HCT116 (cell line): ENCODE measurements around the gene TFCP2L1. TPM values are rescaled to one million over a fixed set of nuclear protein-coding genes. Genes with fewer than 3 reads are reported as not detected.

Source experiments
- ATAC-seq: fragments of 200-7000 bp; cut with Tn5 transposase; 2 replicates; pipeline ENCODE4 v1.9.1; 2020; ENCODE audit warnings: mild to moderate bottlenecking, moderate library complexity
- BruUV-seq: library from RNA; stranded (reverse); fragments of 400-500 nt; replicated peaks from 2 replicates; lab custom pipeline; 2021; lab: Mats Ljungman, UMichigan
- CTCF ChIA-PET: fragments of 300-600 bp; sonication (Branson Sonifier 250); formaldehyde crosslinking; loops from one replicate; lab custom pipeline; 2021; ENCODE audit warnings: antibody characterized with exemption; lab: Charles Lee
- POLR2A ChIA-PET: fragments of 300-600, 350-600 bp; sonication (Branson Sonifier 250); formaldehyde crosslinking; loops from one replicate; lab custom pipeline; 2021; ENCODE audit warnings: antibody characterized with exemption; lab: Charles Lee
- RAD21 ChIA-PET, 2 experiments: fragments of 300-600 bp; sonication (Branson Sonifier 250); formaldehyde crosslinking; loops; one replicate each; lab custom pipeline; 2023; ENCODE audit warnings: low total read pairs in 2 of 2; ENCODE audit not compliant: uncharacterized antibody in 2 of 2, unreplicated experiment in 2 of 2, low non-redundant PET in 1 of 2; lab: Charles Lee
- DNase-seq: peaks from one replicate; pipeline ENCODE4 v3.0.0-alpha.2; 2010; ENCODE audit warnings: low read depth, low spot score
- H2AFZ ChIP-seq: fragments of 200-600 bp; shearing (Covaris generic), sonication (generic); 2 replicates; pipeline ENCODE4 v1.6.1; 2017; ENCODE audit warnings: low read depth, mixed run types, mixed read lengths, antibody characterized with exemption, low read length; ENCODE audit not compliant: poor library complexity, severe bottlenecking
- H3K27ac ChIP-seq: 2 replicates; pipeline ENCODE4 v1.5.1; 2012; ENCODE audit warnings: low read depth, low read length
- H3K27me3 ChIP-seq: fragments of 200-600 bp; sonication (generic); 2 replicates; pipeline ENCODE4 v1.6.1; 2016; ENCODE audit warnings: mixed run types, low read length, mixed read lengths; ENCODE audit not compliant: insufficient read depth
- H3K36me3 ChIP-seq, 2 experiments: fragments of 200-500 bp in 1 of 2; fragments of 200-600 bp in 1 of 2; sonication (Bioruptor generic) in 1 of 2; sonication (generic) in 1 of 2; 2 replicates each; pipeline versions ENCODE4 v1.5.1 to v1.6.1; 2014 to 2016; ENCODE audit warnings: low read length in 2 of 2, inconsistent platforms in 1 of 2, mixed read lengths in 1 of 2, mixed run types in 1 of 2; ENCODE audit not compliant: insufficient read depth in 2 of 2, control insufficient read depth in 1 of 2
- H3K4me1 ChIP-seq, 2 experiments: fragments of 200-600 bp in 1 of 2; sonication (generic) in 1 of 2; 2 replicates each; pipeline versions ENCODE4 v1.5.1 to v1.6.1; 2012 to 2017; ENCODE audit warnings: low read length in 2 of 2, inconsistent platforms in 1 of 2, mild to moderate bottlenecking in 1 of 2, mixed read lengths in 1 of 2, mixed run types in 1 of 2, moderate library complexity in 1 of 2; ENCODE audit not compliant: insufficient read depth in 2 of 2, control insufficient read depth in 1 of 2
- H3K4me2 ChIP-seq: fragments of 200-600 bp; sonication (generic); 2 replicates; pipeline ENCODE4 v1.6.1; 2017; ENCODE audit warnings: mixed run types, low read length, mixed read lengths
- H3K4me3 ChIP-seq, 2 experiments: fragments of 200-600 bp in 1 of 2; sonication (generic) in 1 of 2; replicated peaks in 1 of 2; 2 replicates each; pipeline ENCODE4 v1.5.1; 2011 to 2016; ENCODE audit warnings: low read length in 2 of 2, control low read depth in 1 of 2, low read depth in 1 of 2, mild to moderate bottlenecking in 1 of 2, mixed read lengths in 1 of 2, mixed run types in 1 of 2
- H3K79me2 ChIP-seq: fragments of 200-600 bp; sonication (generic); 2 replicates; pipeline ENCODE4 v1.6.1; 2017; ENCODE audit warnings: mild to moderate bottlenecking, mixed run types, low read length, moderate library complexity, mixed read lengths; ENCODE audit not compliant: insufficient read depth
- H3K9ac ChIP-seq: fragments of 200-600 bp; sonication (generic); 2 replicates; pipeline ENCODE4 v1.6.1; 2016; ENCODE audit warnings: low read length, mixed read lengths
- H3K9me2 ChIP-seq: fragments of 200-600 bp; sonication (generic), shearing (Covaris generic); 2 replicates; pipeline ENCODE4 v1.6.1; 2017; ENCODE audit warnings: mixed run types, mild to moderate bottlenecking, moderate library complexity; ENCODE audit not compliant: insufficient read depth
- H3K9me3 ChIP-seq, 2 experiments: fragments of 200-500 bp in 1 of 2; fragments of 200-600 bp in 1 of 2; sonication (Bioruptor generic) in 1 of 2; sonication (generic) in 1 of 2; 2 replicates each; pipeline ENCODE4 v1.6.1; 2014 to 2017; ENCODE audit warnings: low read length in 2 of 2, mixed read lengths in 2 of 2, inconsistent platforms in 1 of 2, low read depth in 1 of 2, mild to moderate bottlenecking in 1 of 2, mixed run types in 1 of 2, moderate library complexity in 1 of 2; ENCODE audit not compliant: control insufficient read depth in 1 of 2, insufficient read depth in 1 of 2
- H4K20me1 ChIP-seq: fragments of 200-600 bp; sonication (generic), shearing (Covaris generic); 2 replicates; pipeline ENCODE4 v1.6.1; 2017; ENCODE audit warnings: mixed run types, mild to moderate bottlenecking, moderate library complexity; ENCODE audit not compliant: insufficient read depth
- CEBPB ChIP-seq: IDR thresholded peaks from 2 replicates; pipeline ENCODE4 v1.6.1; 2012; ENCODE audit warnings: low read depth
- EZH2 ChIP-seq: fragments of 200-600 bp; sonication (generic); IDR thresholded peaks from 2 replicates; pipeline ENCODE4 v1.6.1; 2017; ENCODE audit warnings: antibody characterized with exemption, mixed run types
- EZH2phosphoT487 ChIP-seq: fragments of 200-600 bp; IDR thresholded peaks from 2 replicates; pipeline ENCODE4 v1.6.1; 2018; ENCODE audit warnings: antibody characterized with exemption, borderline replicate concordance
- FOSL1 ChIP-seq: IDR thresholded peaks from 2 replicates; pipeline ENCODE4 v1.6.1; 2012; ENCODE audit warnings: low read depth
- MAX ChIP-seq: IDR thresholded peaks from 2 replicates; pipeline ENCODE4 v1.6.1; 2012
- POLR2A ChIP-seq: IDR thresholded peaks from 2 replicates; pipeline ENCODE4 v1.7.0; 2011; ENCODE audit warnings: borderline replicate concordance; ENCODE audit not compliant: insufficient read depth, insufficient read length; ENCODE audit errors: extremely low read depth
- RAD21 ChIP-seq: IDR thresholded peaks from 2 replicates; pipeline ENCODE4 v1.6.1; 2012; ENCODE audit warnings: low read depth, mild to moderate bottlenecking
- SIN3A ChIP-seq: IDR thresholded peaks from 2 replicates; pipeline ENCODE4 v1.6.1; 2012; ENCODE audit warnings: low read depth
- TCF7L2 ChIP-seq: IDR thresholded peaks from 2 replicates; pipeline ENCODE4 v1.7.0; 2011; ENCODE audit warnings: borderline replicate concordance, inconsistent platforms; ENCODE audit not compliant: insufficient read depth, insufficient read length; ENCODE audit errors: extremely low read depth
- YY1 ChIP-seq: IDR thresholded peaks from 2 replicates; pipeline ENCODE4 v1.6.1; 2011; ENCODE audit warnings: low read length, low read depth, moderate library complexity, mild to moderate bottlenecking; ENCODE audit not compliant: insufficient replicate concordance; ENCODE audit errors: extremely low read depth
- intact Hi-C: fragments of 100-400 bp; cut with micrococcal nuclease; formaldehyde crosslinking; loops from 2 replicates; pipeline ENCODE4 v1.10.0; 2022
- total RNA-seq: library from RNA; stranded (reverse); gene quantifications from one replicate; pipeline ENCODE4 v1.2.1, GENCODE V29; 2021; ENCODE audit not compliant: unreplicated experiment
- TF ChIP-seq, protein P1 (sequence below): IDR thresholded peaks from 2 replicates; pipeline ENCODE4 v1.6.1; 2012; ENCODE audit warnings: low read depth
- TF ChIP-seq, protein P2 (sequence below): IDR thresholded peaks from 2 replicates; pipeline ENCODE4 v1.6.1; 2011; ENCODE audit warnings: mild to moderate bottlenecking, low read length, moderate library complexity; ENCODE audit not compliant: insufficient replicate concordance; ENCODE audit errors: extremely low read depth
- TF ChIP-seq, protein P3 (sequence below), 3 experiments: fragments of 200-600 bp in 1 of 3; sonication (generic) in 1 of 3; IDR thresholded peaks in 2 of 3; conservative IDR thresholded peaks in 1 of 3; 2 replicates each; pipeline ENCODE4 v1.5.1; 2012 to 2017; ENCODE audit warnings: low read depth in 2 of 3, low read length in 2 of 3, antibody characterized with exemption in 1 of 3, borderline replicate concordance in 1 of 3, control low read depth in 1 of 3, mild to moderate bottlenecking in 1 of 3, mixed read lengths in 1 of 3, mixed run types in 1 of 3, moderate library complexity in 1 of 3; ENCODE audit not compliant: insufficient read depth in 1 of 3

Gene TFCP2L1
- total RNA-seq, 1 experiment from 2014 or later: 8.4 TPM

GRCh38 chr2:121240436-121240835 is 44.6 kb downstream of the TFCP2L1 start:
- Histone ChIP-seq H3K9me2 (no peaks in the 10 kb centered on the region), H4K20me1 (no peaks in the 10 kb centered on the region), H3K27ac (no peak overlapping the region), H3K27me3 (no peaks in the 10 kb centered on the region)
- ATAC-seq: no peak
- TF ChIP-seq YY1: no peak
- TF ChIP-seq, all 23 proteins: peak for 0
- Histone ChIP-seq H3K79me2 (no peaks in the 10 kb centered on the region), H3K36me3 (no peaks in the 10 kb centered on the region), H3K9ac (no peak overlapping the region), H2AFZ (no peak overlapping the region), H3K4me3 (no peak overlapping the region), H3K4me1 (peaks cover 0 to 9% of the 10 kb centered on the region in 2 experiments; a peak in 2 of 4 replicates), H3K9me3 (no peaks in the 10 kb centered on the region), H3K4me2 (no peak overlapping the region)
- no peak for DNase-seq
- RAD21 ChIA-PET: no interaction called here
- POLR2A ChIA-PET: no interaction called here
- no TSS peak for BruUV-seq
- intact Hi-C loops: no loop called here
- CTCF ChIA-PET: no interaction called here

- Histone ChIP-seq H3K4me1 (peaks cover 0 to 9% of the 10 kb centered on the region in 2 experiments; a peak in 2 of 4 replicates), H3K79me2 (no peaks in the 10 kb centered on the region), H3K4me3 (no peak overlapping the region), H3K9me2 (no peaks in the 10 kb centered on the region), H3K9ac (no peak overlapping the region), H3K27ac (no peak overlapping the region), H4K20me1 (no peaks in the 10 kb centered on the region), H3K36me3 (no peaks in the 10 kb centered on the region), H2AFZ (no peak overlapping the region), H3K27me3 (no peaks in the 10 kb centered on the region), H3K9me3 (no peaks in the 10 kb centered on the region), H3K4me2 (no peak overlapping the region)
- intact Hi-C loops: no loop called here
- ChIA-PET CTCF (no interaction called here), RAD21 (no interaction called here), POLR2A (no interaction called here)
- DNase-seq (no peak), ATAC-seq (no peak)
- BruUV-seq: no TSS peak
- TF ChIP-seq, protein P1, sequence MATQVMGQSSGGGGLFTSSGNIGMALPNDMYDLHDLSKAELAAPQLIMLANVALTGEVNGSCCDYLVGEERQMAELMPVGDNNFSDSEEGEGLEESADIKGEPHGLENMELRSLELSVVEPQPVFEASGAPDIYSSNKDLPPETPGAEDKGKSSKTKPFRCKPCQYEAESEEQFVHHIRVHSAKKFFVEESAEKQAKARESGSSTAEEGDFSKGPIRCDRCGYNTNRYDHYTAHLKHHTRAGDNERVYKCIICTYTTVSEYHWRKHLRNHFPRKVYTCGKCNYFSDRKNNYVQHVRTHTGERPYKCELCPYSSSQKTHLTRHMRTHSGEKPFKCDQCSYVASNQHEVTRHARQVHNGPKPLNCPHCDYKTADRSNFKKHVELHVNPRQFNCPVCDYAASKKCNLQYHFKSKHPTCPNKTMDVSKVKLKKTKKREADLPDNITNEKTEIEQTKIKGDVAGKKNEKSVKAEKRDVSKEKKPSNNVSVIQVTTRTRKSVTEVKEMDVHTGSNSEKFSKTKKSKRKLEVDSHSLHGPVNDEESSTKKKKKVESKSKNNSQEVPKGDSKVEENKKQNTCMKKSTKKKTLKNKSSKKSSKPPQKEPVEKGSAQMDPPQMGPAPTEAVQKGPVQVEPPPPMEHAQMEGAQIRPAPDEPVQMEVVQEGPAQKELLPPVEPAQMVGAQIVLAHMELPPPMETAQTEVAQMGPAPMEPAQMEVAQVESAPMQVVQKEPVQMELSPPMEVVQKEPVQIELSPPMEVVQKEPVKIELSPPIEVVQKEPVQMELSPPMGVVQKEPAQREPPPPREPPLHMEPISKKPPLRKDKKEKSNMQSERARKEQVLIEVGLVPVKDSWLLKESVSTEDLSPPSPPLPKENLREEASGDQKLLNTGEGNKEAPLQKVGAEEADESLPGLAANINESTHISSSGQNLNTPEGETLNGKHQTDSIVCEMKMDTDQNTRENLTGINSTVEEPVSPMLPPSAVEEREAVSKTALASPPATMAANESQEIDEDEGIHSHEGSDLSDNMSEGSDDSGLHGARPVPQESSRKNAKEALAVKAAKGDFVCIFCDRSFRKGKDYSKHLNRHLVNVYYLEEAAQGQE: no peak
- no peak for TF ChIP-seq MAX
- no peak for TF ChIP-seq RAD21
- TF ChIP-seq, protein P2, sequence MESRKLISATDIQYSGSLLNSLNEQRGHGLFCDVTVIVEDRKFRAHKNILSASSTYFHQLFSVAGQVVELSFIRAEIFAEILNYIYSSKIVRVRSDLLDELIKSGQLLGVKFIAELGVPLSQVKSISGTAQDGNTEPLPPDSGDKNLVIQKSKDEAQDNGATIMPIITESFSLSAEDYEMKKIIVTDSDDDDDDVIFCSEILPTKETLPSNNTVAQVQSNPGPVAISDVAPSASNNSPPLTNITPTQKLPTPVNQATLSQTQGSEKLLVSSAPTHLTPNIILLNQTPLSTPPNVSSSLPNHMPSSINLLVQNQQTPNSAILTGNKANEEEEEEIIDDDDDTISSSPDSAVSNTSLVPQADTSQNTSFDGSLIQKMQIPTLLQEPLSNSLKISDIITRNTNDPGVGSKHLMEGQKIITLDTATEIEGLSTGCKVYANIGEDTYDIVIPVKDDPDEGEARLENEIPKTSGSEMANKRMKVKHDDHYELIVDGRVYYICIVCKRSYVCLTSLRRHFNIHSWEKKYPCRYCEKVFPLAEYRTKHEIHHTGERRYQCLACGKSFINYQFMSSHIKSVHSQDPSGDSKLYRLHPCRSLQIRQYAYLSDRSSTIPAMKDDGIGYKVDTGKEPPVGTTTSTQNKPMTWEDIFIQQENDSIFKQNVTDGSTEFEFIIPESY: no peak
- TF ChIP-seq TCF7L2: no peak
- TF ChIP-seq EZH2: no peak
- no peak for TF ChIP-seq POLR2A
- TF ChIP-seq SIN3A: no peak
- no peak for TF ChIP-seq EZH2phosphoT487
- TF ChIP-seq, protein P3, sequence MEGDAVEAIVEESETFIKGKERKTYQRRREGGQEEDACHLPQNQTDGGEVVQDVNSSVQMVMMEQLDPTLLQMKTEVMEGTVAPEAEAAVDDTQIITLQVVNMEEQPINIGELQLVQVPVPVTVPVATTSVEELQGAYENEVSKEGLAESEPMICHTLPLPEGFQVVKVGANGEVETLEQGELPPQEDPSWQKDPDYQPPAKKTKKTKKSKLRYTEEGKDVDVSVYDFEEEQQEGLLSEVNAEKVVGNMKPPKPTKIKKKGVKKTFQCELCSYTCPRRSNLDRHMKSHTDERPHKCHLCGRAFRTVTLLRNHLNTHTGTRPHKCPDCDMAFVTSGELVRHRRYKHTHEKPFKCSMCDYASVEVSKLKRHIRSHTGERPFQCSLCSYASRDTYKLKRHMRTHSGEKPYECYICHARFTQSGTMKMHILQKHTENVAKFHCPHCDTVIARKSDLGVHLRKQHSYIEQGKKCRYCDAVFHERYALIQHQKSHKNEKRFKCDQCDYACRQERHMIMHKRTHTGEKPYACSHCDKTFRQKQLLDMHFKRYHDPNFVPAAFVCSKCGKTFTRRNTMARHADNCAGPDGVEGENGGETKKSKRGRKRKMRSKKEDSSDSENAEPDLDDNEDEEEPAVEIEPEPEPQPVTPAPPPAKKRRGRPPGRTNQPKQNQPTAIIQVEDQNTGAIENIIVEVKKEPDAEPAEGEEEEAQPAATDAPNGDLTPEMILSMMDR (IDR thresholded peaks at IDR 0.05 in 2 of 3, conservative IDR thresholded peaks at IDR 0.05 in 1 of 3; ENCODE audit: borderline replicate concordance in 1 of 3, insufficient read depth in 1 of 3, low read depth in 2 of 3, low read length in 2 of 3): no peak
- TF ChIP-seq CEBPB: no peak
- no peak for TF ChIP-seq FOSL1
Observed at GRCh38 chr2:121239969-121240368, 45.0 kb downstream of the TFCP2L1 start.
